Left colon (tissue), 2 donors: ENCODE data around the gene ARL16. TPM values are rescaled to one million over a fixed set of nuclear protein-coding genes. Genes with fewer than 3 reads are reported as not detected.
A peak's percentile ranks its signal among the peaks of the same experiment; 100 is the strongest.

Source experiments
- ATAC-seq: fragments of 200-7000 bp; cut with Tn5 transposase; one replicate; pipeline ENCODE4 v1.9.1; 2020; ENCODE audit warnings: mild to moderate bottlenecking, moderate library complexity
- DNase-seq, 2 donors: peaks; one replicate each; pipeline ENCODE4 v3.0.0-alpha.2; 2020
- intact Hi-C, 2 donors: fragments of 100-400 bp; cut with DNase I in 1 of 2; cut with micrococcal nuclease in 1 of 2; formaldehyde crosslinking; loops; one replicate each; pipeline versions ENCODE4 v1.11.2 to v1.14.0; 2022; cut with DNase I, micrococcal nuclease
- long read RNA-seq: library from polyadenylated mRNA; unstranded; transcript quantifications from one replicate; pipeline ENCODE4 v2.0.0, GENCODE V29; 2021
- total RNA-seq, 2 donors: library from RNA; stranded (reverse); fragmentation: NEBNext Ultra II Directional; extraction: Animal tissue kit (Norgen Biotek cat#: 25700); gene quantifications; one replicate each; pipeline ENCODE4 v1.2.1, GENCODE V29; 2021
- donor health status: DM: no; HTN: no; CAD: no.
- donor health status: DM: yes; HTN: yes; CAD: no.

ARL16 gene
- total RNA-seq = 10 to 100 TPM; 14.3 to 30.5 TPM
- long read RNA-seq, transcript ARL16-204 (5 exons, 1,526 nt) = minor isoform, 7 of 26 reads
- long read RNA-seq, transcript ARL16-201 (5 exons, 1,227 nt) = major isoform, 11 of 26 reads
- long read RNA-seq, partial matches to known transcripts = 1 of 26 reads
- long read RNA-seq, other reads (novel, unspliced or antisense) = 3 of 26 reads

DNA sequence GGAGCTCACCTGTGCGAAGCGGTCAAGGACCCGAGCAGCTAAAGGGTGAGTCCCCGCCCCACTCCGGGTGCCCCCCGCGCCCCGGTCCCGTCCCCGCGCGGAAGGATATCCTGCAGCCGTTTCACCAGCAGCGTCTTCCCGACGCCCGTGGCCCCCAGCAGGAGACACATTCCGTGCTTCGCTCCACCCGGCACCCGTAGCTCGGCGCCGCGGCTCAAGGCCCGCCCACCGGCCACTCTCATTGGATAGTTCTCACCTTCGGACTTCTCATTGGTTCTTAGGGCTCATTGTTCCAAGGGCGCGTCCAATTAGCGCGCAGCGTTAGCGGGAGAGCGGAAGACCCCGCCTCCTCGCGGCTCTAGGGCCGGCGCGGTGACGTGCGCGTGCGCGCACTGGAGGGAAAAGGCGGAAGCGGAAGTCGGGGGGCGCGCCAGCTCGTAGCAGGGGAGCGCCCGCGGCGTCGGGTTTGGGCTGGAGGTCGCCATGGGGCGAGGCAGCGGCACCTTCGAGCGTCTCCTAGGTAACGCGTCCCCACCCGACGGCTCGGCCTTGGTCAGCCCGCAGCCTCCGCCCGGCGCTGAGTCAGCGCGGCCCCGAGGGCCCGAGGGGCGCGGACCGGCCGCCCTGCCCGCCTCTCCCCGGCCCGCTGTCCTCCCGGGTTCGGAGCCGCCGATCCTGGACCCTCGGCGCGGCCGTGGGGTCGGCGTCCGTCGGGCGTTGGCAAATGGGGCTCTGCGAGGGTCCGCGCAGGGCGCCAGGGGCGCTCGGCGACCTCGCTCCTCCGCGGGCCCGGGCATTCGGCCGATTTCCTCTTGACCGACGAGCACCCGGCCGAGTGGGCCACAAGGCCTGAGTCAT is at the start of gene ARL16, which contains the start of gene HGS:
Gene ARL16, minus strand, starts transcription at position 214 of the 858 bp plus-strand sequence. Its CDS starts 44 bp downstream, at position 170.
Gene HGS, plus strand, starts transcription at position 428 of the 858 bp plus-strand sequence. Its CDS starts 56 bp downstream, at position 484.
- DNase-seq (peak; percentile 97 to 98), ATAC-seq (peak; percentile 95)
- intact Hi-C loops = no loop called here

DNA sequence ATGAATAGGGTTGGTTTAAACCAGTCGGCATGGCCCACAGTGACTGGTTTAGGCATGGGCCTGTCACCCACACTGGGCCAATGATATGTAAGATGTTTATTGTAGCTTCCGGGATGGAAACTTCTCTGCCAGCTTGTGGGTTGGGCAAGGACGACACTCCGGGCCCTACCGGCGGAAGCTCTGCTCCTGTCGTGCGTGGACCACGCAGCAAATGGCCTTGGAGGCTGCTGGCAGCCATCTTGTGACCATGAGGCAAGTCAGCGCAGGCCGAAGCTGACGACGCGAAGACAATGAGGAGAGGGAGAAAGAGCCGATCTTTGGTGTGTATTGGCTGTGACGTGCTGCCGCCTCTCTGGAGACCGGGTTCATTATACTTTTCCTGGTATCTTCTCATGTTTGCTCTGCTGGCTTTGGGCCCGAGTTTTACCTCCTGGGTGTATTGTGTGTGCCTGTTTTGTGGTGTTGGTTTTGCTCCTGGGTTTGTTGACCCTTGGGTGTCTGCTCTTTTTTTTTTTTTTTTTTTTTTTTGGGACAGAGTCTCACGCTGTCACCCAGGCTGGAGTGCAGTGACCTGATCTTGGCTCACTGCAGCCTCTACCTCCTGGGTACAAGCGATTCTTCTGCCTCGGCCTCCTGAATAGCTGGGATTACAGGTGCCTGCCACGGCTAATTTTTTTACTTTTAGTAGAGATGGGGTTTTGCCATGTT is 43.9 kb upstream of the ARL16 start:
- intact Hi-C loops = no loop called here
- ATAC-seq = peak; percentile 74

GRCh38 chr17:81726004-81726403 is 42.4 kb upstream of the ARL16 start:
- ATAC-seq = no peak
- intact Hi-C loops = no loop called here
- no peak for DNase-seq

More for the DNA sequence above, 43.9 kb upstream of the ARL16 start:
- DNase-seq = peak; percentile 71 to 87

DNA sequence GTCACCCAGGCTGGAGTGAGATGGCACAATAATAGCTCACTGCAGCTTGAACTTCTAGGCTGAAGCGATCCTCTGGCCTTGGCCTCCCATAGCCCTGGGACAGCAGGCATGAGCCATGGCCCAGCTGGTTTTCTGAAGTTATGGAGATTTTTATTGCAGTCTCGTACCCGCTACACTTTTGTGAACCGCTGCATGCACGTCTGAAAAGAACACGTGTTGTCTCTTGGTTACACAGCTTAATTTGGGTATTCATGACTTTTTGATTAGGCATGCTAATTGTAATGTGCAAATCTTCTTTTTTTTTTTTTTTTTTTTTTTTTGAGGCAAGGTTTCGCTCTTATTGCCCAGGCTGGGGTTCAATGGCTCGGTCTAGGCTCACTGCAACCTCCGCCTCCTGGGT is 41.8 kb upstream of the ARL16 start:
- ATAC-seq (no peak), DNase-seq (no peak)
- intact Hi-C loops = no loop called here

- ATAC-seq = peak; percentile 34
- intact Hi-C loops = no loop called here
- DNase-seq = no peak
Observed at GRCh38 chr17:81723651-81724209, 40.1 kb upstream of the ARL16 start.

GRCh38 chr17:81722184-81723120 is 38.9 kb upstream of the ARL16 start:
- intact Hi-C loops = no loop called here
- DNase-seq = peak; percentile 88 to 89
- peak; percentile 85 for ATAC-seq

- intact Hi-C loops = no loop called here
- DNase-seq = no peak
- no peak for ATAC-seq
Observed at GRCh38 chr17:81720267-81721071, 36.9 kb upstream of the ARL16 start.

GRCh38 chr17:81719410-81720266 is 36.0 kb upstream of the ARL16 start:
- DNase-seq (no peak), ATAC-seq (no peak)
- intact Hi-C loops = no loop called here

GRCh38 chr17:81717766-81718089 is 34.1 kb upstream of the ARL16 start:
- DNase-seq (no peak), ATAC-seq (no peak)
- intact Hi-C loops = no loop called here

- ATAC-seq (no peak), DNase-seq (no peak)
- intact Hi-C loops = no loop called here
Observed at GRCh38 chr17:81717049-81717765, 33.6 kb upstream of the ARL16 start.

GRCh38 chr17:81716674-81716996 is 33.0 kb upstream of the ARL16 start:
- intact Hi-C loops = no loop called here
- no peak for DNase-seq
- no peak for ATAC-seq

GRCh38 chr17:81715872-81716673 is 32.5 kb upstream of the ARL16 start:
- ATAC-seq (no peak), DNase-seq (no peak)
- intact Hi-C loops = no loop called here

DNA sequence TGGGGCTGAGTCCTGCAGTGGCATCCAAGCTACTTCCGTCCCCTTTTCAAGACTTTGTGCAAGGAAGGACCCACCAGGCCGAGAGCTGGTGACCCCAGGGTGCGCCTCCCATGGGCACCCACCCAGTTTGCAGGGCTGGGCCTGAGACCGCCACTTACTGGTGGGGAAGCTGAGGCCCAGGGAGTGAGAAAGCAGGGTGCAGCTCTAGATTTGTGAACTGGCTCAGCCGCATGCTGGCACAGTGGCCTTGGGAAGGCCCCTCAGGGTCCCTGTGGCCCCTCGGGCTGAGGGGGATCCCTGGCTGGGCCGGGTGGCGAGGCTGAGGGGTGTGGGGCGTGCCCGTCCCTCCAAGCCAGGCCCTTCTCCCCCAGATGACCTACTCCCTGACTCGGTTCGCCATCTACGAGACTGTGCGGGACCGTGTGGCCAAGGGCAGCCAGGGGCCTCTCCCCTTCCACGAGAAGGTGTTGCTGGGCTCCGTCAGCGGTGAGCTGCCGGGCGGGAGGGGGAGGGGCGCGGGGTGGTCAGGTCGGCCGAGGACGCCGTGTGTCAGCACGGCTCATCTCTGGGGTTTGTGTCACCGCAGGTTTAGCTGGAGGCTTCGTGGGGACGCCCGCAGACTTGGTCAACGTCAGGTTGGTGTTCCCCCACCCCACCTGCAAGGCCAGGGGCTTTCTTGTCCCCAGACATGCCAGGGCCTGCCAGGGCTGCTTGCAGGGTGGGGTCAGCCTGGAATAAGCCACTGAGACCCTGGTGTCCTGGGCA is 31.7 kb upstream of the ARL16 start:
- intact Hi-C loops = no loop called here
- ATAC-seq (no peak), DNase-seq (peak in 1 of 2 donors; percentile 8)

GRCh38 chr17:81714412-81715106 is 31.0 kb upstream of the ARL16 start:
- ATAC-seq = no peak
- intact Hi-C loops = no loop called here
- DNase-seq = peak in 1 of 2 donors; percentile 6
